MM.1S (cell line): ENCODE measurements around the gene BEST4.
"Not testable (repeated sequence)": the region's sequence is repeated elsewhere in the genome, so short reads cannot be mapped to it uniquely, and the experiment has no call there.

Experiments used
- DNase-seq: peaks from one replicate; pipeline ENCODE4 v3.0.0-alpha.2; 2015
- H2AFZ ChIP-seq: fragments of 300-600 bp; sonication (generic); 2 replicates; pipeline ENCODE4 v1.6.0; 2016; ENCODE audit warnings: antibody characterized with exemption, low read length
- H3F3A ChIP-seq: fragments of 300-600 bp; sonication (generic); 2 replicates; pipeline ENCODE4 v1.6.1; 2016; ENCODE audit warnings: mild to moderate bottlenecking, antibody characterized with exemption, low read length, moderate library complexity, mixed read lengths; ENCODE audit not compliant: insufficient read depth
- H3K27ac ChIP-seq: fragments of 300-600 bp; sonication (generic); 2 replicates; pipeline ENCODE4 v1.5.1; 2016; ENCODE audit warnings: mild to moderate bottlenecking, low read length
- H3K27me3 ChIP-seq: fragments of 300-600 bp; sonication (generic); replicated peaks from 2 replicates; pipeline ENCODE4 v1.6.0; 2016; ENCODE audit warnings: low read length; ENCODE audit not compliant: insufficient read depth
- H3K36me3 ChIP-seq: fragments of 300-600 bp; sonication (generic); replicated peaks from 2 replicates; pipeline ENCODE4 v1.6.1; 2016; ENCODE audit warnings: mild to moderate bottlenecking, low read length, mixed read lengths; ENCODE audit not compliant: insufficient read depth
- H3K4me1 ChIP-seq: fragments of 300-600 bp; sonication (generic); 2 replicates; pipeline ENCODE4 v1.6.1; 2016; ENCODE audit warnings: low read length, mixed read lengths
- H3K4me2 ChIP-seq: fragments of 300-600 bp; sonication (generic); 2 replicates; pipeline ENCODE4 v1.6.0; 2016; ENCODE audit warnings: low read depth, low read length
- H3K4me3 ChIP-seq: fragments of 300-600 bp; sonication (generic); 2 replicates; pipeline ENCODE4 v1.5.1; 2016; ENCODE audit warnings: low read length, mixed read lengths
- H3K79me2 ChIP-seq: fragments of 300-600 bp; sonication (generic); 2 replicates; pipeline ENCODE4 v1.6.1; 2016; ENCODE audit warnings: mixed run types, low read length, mixed read lengths
- H3K9ac ChIP-seq: fragments of 300-600 bp; sonication (generic); 2 replicates; pipeline ENCODE4 v1.6.1; 2016; ENCODE audit warnings: low read length, mixed read lengths
- H3K9me2 ChIP-seq: fragments of 300-600 bp; sonication (generic); replicated peaks from 2 replicates; pipeline ENCODE4 v1.6.1; 2016; ENCODE audit warnings: mild to moderate bottlenecking, low read length, mixed read lengths; ENCODE audit not compliant: insufficient read depth
- H3K9me3 ChIP-seq: fragments of 300-600 bp; sonication (generic); replicated peaks from 2 replicates; pipeline ENCODE4 v1.6.1; 2016; ENCODE audit warnings: mild to moderate bottlenecking, low read length, mixed read lengths; ENCODE audit not compliant: insufficient read depth
- H4K20me1 ChIP-seq: fragments of 300-600 bp; sonication (generic); 2 replicates; pipeline ENCODE4 v1.6.1; 2016; ENCODE audit warnings: mild to moderate bottlenecking, low read length, moderate library complexity, mixed read lengths; ENCODE audit not compliant: insufficient read depth
- EZH2 ChIP-seq: fragments of 300-600 bp; sonication (generic); optimal IDR thresholded peaks from 2 replicates; pipeline ENCODE3; 2017; ENCODE audit warnings: low read depth, mild to moderate bottlenecking, antibody characterized with exemption, low read length, mixed read lengths
- EZH2phosphoT487 ChIP-seq: fragments of 300-600 bp; sonication (generic); IDR thresholded peaks from 2 replicates; pipeline ENCODE4 v1.6.1; 2018; ENCODE audit warnings: antibody characterized with exemption, low read length
- TF ChIP-seq, protein P1 (sequence below): fragments of 300-600 bp; sonication (generic); IDR thresholded peaks from 2 replicates; pipeline ENCODE4 v1.5.1; 2016; ENCODE audit warnings: antibody characterized with exemption, low read length, mixed read lengths

Gene BEST4

DNA sequence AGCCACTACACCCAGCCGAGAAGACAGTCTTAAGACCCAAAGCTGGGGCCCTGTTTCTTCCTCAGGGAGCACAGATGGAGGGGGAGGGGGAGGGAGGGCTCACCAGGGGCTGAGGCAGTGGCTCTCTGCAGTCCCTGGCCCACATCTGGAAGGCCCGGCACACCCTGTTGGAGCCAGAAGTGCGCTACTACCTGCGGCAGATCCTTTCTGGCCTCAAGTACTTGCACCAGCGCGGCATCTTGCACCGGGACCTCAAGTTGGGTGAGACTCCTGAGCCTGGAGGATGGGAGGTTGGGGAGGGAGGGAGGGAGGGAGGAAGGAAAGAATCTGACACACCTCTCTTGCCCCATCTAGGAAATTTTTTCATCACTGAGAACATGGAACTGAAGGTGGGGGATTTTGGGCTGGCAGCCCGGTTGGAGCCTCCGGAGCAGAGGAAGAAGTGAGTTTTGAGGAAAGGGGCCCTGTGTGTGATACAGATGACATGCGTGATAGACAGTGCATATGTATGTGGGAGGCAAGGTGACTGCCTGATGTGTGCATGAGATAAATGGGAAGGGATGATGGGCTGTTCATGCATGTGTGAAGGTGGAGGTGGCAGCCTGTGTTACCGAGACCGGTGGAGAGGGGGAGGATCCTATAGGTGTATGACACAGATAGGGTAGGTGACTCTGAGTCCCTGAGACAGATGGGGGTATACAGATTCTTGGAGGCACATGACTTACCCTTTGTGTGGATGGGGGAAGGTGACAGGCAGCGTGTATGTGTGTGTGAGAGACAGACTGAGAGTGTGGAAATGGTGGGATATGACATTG is 13.7 kb upstream of the BEST4 start:
- Histone ChIP-seq H4K20me1 (no peaks in the 10 kb centered on the region), H3K4me2 (no peak overlapping the region), H3K4me1 (peaks cover 4% of the 10 kb centered on the region; the same call in 1 of the 2 replicates), H3F3A (peaks cover 5% of the 10 kb centered on the region; the same call in 1 of the 2 replicates), H3K79me2 (peaks cover 5% of the 10 kb centered on the region; the same call in 1 of the 2 replicates), H2AFZ (no peak overlapping the region), H3K36me3 (no peaks in the 10 kb centered on the region), H3K27ac (no peak overlapping the region), H3K9me3 (no peaks in the 10 kb centered on the region), H3K4me3 (no peak overlapping the region), H3K9me2 (no peaks in the 10 kb centered on the region), H3K9ac (no peak overlapping the region), H3K27me3 (no peaks in the 10 kb centered on the region)
- TF ChIP-seq, protein P1, sequence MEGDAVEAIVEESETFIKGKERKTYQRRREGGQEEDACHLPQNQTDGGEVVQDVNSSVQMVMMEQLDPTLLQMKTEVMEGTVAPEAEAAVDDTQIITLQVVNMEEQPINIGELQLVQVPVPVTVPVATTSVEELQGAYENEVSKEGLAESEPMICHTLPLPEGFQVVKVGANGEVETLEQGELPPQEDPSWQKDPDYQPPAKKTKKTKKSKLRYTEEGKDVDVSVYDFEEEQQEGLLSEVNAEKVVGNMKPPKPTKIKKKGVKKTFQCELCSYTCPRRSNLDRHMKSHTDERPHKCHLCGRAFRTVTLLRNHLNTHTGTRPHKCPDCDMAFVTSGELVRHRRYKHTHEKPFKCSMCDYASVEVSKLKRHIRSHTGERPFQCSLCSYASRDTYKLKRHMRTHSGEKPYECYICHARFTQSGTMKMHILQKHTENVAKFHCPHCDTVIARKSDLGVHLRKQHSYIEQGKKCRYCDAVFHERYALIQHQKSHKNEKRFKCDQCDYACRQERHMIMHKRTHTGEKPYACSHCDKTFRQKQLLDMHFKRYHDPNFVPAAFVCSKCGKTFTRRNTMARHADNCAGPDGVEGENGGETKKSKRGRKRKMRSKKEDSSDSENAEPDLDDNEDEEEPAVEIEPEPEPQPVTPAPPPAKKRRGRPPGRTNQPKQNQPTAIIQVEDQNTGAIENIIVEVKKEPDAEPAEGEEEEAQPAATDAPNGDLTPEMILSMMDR: no peak
- no peak for TF ChIP-seq EZH2phosphoT487
- DNase-seq: no peak

DNA sequence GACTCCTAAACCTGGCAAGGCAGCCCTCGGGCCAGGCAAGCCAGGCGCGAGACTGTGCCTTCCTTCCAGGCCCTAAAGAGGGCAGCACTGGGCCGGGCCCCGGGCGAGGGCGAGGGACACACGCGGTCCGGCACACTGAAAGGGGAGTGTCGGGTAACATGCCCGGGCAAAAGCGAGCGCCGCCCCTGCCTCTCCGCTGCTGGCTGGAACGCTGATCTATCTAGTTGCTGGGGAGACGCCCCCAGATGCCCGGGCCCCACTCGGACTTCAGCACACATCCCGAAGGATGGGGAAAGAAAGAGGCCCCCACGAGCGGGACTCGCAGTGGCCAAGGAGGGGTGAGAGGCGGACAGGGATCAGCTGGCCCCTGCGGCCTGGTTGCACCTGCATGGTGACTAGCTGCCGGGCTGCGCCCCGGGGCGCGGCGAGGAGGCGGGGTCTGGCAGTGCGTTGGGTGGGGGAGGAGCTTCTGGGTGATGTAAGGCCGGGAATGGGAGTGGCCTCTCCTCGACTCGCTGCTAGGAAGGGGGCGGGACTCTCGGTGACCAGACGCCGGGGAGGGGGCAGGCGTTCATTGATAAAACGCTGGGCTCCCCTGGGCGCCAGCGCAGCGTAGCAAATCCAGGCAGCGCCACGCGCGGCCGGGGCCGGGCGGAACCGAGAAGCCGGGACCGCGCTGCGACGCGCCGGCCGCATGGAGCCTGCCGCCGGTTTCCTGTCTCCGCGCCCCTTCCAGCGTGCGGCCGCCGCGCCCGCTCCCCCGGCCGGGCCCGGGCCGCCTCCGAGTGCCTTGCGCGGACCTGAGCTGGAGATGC is 12.0 kb upstream of the BEST4 start, which contains the start of gene PLK3:
Gene PLK3, plus strand, starts transcription at position 608 of the 815 bp plus-strand sequence. Its CDS starts 87 bp downstream, at position 695.
- peak within 1 kb of the TSS; percentile 98 for H3K4me2 ChIP-seq
- peak within 1 kb of the TSS; percentile 81 for H3K4me3 ChIP-seq
- H3K36me3 ChIP-seq: no peaks in the 10 kb centered on the region
- DNase-seq: peak; percentile 97
- no peaks in the 10 kb centered on the region for H3K9me3 ChIP-seq
- no peaks in the 10 kb centered on the region for H3K9me2 ChIP-seq
- H3K79me2 ChIP-seq: peaks cover 5% of the 10 kb centered on the region; the same call in 1 of the 2 replicates
- H3F3A ChIP-seq: peaks cover 5% of the 10 kb centered on the region; the same call in 1 of the 2 replicates
- H4K20me1 ChIP-seq: no peaks in the 10 kb centered on the region
- H3K4me1 ChIP-seq: peaks cover 4% of the 10 kb centered on the region; the same call in 1 of the 2 replicates
- peak within 1 kb of the TSS; percentile 86 for H2AFZ ChIP-seq
- H3K27me3 ChIP-seq: no peaks in the 10 kb centered on the region
- H3K27ac ChIP-seq: peak within 1 kb of the TSS; percentile 82
- H3K9ac ChIP-seq: peak within 1 kb of the TSS; percentile 72
- TF ChIP-seq EZH2phosphoT487: no peak
- TF ChIP-seq, protein P1: peak; percentile 87

DNA sequence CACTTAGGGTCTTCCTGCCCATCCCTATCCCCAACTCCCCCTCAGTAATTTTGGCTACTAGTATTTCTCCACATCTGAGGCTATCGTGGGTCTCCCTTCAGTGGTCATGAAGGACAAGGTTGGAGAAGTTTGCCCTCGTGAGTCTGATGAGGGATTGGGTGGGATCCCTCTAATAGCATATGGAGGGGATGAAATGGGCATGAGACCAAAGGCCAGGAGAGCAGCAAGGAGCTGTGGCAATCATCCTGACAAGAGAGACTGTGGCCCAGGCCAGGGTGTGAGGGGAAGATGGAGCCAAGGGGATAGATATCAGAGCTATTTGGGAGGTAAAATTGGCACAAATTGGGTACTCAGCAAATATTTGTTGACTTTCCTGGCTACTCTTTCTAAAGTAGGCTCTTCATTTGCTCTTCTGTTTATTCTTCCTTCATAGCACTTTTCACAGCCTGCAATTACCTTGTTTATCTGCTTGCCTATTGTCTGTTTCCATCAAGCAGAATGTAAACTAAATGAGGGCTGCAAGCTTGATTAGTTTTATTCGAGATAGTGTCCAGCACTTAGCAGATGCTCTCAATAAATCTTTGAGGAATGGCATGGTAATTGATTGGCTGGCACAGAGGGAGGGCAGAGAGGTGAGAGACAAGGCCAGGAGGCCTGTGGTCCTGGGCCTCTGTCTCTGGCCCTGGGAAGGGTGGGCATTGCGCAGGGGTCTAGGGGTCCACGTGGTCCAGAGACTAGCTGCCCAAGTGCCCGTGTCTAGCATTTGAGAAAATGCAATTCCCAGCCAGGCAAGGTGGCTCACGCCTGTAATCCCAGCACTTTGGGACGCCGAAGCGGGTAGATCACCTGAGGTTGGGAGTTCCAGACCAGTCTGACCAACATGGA is 10.8 kb upstream of the BEST4 start:
- Histone ChIP-seq H3K9me3 (no peaks in the 10 kb centered on the region), H3K4me3 (no peak overlapping the region), H4K20me1 (no peaks in the 10 kb centered on the region), H3K27ac (no peak overlapping the region), H3K4me1 (peaks cover 4% of the 10 kb centered on the region; the same call in 1 of the 2 replicates), H3K4me2 (no peak overlapping the region), H3K36me3 (no peaks in the 10 kb centered on the region), H3K27me3 (no peaks in the 10 kb centered on the region), H2AFZ (peak overlapping the region; percentile 9; the same call in 1 of the 2 replicates), H3F3A (peaks cover 5% of the 10 kb centered on the region; the same call in 1 of the 2 replicates), H3K9me2 (no peaks in the 10 kb centered on the region), H3K9ac (no peak overlapping the region), H3K79me2 (peaks cover 5% of the 10 kb centered on the region; the same call in 1 of the 2 replicates)
- DNase-seq: no peak
- TF ChIP-seq, protein P1: no peak
- TF ChIP-seq EZH2: no peak
- TF ChIP-seq EZH2phosphoT487: no peak

DNA sequence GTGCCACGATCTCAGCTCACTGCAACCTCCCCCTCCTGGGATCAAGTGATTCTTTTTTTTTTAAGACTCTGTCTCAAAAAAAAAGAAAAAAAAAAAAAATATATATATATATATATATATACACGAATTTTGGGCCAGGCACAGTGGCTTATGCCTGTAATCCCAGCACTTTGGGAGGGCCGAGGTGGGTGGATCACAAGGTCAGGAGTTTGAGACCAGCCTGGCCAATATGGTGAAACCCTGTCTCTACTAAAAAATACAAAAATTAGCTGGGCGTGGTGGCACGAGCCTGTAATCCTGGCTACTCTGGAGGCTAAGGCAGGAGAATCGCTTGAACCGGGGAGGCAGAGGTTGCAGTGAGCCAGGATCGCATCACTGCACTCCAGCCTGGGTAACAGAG is 9.9 kb upstream of the BEST4 start:
- not testable (repeated sequence) for H3K4me3 ChIP-seq, H3K9me3 ChIP-seq, H3F3A ChIP-seq, H3K27me3 ChIP-seq, H3K9ac ChIP-seq, H2AFZ ChIP-seq, H3K9me2 ChIP-seq, H3K4me1 ChIP-seq, H3K36me3 ChIP-seq, H4K20me1 ChIP-seq, H3K4me2 ChIP-seq, H3K79me2 ChIP-seq, H3K27ac ChIP-seq, DNase-seq
